ENCODE results near the gene KATNBL1.

KATNBL1 gene

GRCh38 chr15:34114215-34114614 is 95.7 kb downstream of the KATNBL1 start:
- DNase-seq = no peak

GRCh38 chr15:34111488-34111887 is 98.4 kb downstream of the KATNBL1 start:
- DNase-seq = no peak

GRCh38 chr15:34109797-34110663 is 99.9 kb downstream of the KATNBL1 start:
- DNase-seq = peak; percentile 15 to 66 (median 40)

GRCh38 chr15:34107315-34107714 is 102.6 kb downstream of the KATNBL1 start:
- DNase-seq = no peak

GRCh38 chr15:34106423-34106822 is 103.5 kb downstream of the KATNBL1 start:
- no peak for DNase-seq

GRCh38 chr15:34102175-34102925 is 107.5 kb downstream of the KATNBL1 start:
- DNase-seq = no peak

- peak; percentile 98 to 100 (median 99) for DNase-seq
Observed at GRCh38 chr15:34101366-34102174, 108.3 kb downstream of the KATNBL1 start, which contains the start of the genes EMC7 and PGBD4. TSS of gene EMC7 (minus strand) at chr15:34101862. CDS start at chr15:34101839, 23 bp downstream. TSS of gene PGBD4 (plus strand) at chr15:34102083. CDS start at chr15:34102532, 449 bp downstream.

- no peak for DNase-seq
Observed at GRCh38 chr15:34099914-34100313, 110.0 kb downstream of the KATNBL1 start.

Data from suppressor macrophage (primary cell).